HCEC 1CT (cell line): ENCODE results near the gene TPX2.
"Not testable (repeated sequence)": the region's sequence is repeated elsewhere in the genome, so short reads cannot be mapped to it uniquely, and the experiment has no call there.

ENCODE experiments used
- DNase-seq: peaks from one replicate; pipeline ENCODE4 v3.0.0-alpha.2; 2017

The TPX2 gene

DNA sequence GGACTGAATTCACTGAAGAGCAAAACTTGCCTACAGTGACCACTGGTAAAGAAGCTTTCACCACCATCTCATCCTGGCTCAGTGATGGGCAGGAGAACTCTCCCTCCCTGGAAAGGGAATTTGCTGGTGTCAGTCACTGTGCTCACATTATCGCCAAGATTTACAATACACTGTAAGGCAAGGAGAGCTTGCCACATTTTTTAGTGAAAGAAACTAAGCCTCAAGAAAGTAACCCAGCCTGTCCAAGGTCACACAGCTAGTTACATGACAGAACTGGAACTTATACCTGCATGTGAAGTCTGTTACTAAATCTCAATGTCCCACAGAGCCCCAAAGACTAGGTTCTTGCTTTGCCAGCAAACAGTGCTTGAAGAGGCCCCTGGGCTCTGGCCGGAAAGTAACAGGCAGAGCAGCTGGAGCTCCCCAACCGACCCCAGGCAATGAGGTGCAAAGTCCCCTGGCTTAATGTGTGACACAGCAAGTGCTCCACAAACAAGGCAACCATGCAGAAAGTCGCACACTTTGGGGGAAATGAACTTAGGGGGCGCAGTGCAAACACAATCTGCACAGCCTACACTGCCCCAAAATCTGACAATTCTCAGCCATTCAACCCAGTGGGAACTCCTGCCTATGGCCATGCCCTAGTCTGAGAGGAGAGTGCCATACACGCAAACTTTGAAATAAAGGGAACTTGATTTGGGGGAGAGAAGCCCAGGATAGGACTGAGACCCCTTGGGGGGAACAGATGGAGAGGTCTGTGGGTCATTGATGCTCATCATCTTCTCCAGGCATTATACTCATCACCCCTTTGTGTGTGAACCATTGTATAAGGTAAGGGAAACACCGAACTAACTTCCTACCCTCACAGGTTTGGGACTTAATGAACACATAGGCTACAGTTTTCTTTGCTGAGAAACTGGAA lies 18.3 kb upstream of the TPX2 start:
- DNase-seq, result no peak

DNA sequence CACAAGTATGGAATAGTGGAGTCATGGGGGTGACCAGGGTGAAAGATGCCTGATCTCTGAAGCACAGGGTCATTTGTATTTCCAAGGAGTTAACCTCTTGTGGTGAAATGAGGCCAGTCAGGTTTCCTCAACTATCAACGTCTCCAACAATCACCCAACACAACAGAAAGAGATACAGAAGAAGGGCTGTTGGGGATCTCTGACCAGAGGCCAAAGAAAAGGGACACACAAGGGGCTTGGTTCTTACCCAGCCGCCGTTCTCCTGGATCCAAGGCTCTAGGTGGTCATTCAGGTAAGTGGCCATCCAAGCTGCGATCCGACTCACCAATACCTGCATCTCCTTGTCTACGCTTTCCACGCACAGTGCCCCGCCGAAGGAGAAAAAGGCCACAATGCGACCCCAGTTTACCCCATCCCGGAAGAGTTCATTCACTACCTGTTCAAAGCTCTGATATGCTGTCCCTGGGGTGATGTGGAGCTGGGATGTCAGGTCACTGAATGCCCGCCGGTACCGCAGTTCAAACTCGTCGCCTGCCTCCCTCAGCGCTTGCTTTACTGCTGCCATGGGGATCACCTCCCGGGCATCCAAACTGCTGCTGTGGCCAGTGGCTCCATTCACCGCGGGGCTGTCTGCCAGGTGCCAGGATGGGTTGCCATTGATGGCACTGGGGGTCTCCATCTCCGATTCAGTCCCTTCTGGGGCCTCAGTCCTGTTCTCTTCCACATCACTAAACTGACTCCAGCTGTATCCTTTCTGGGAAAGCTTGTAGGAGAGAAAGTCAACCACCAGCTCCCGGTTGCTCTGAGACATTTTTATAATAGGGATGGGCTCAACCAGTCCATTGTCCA lies 17.5 kb upstream of the TPX2 start:
- no peak for DNase-seq

- DNase-seq, result peak; percentile 84
These were observed 16.6 kb upstream of the TPX2 start, which contains the start of gene BCL2L1 for GRCh38 chr20:31722257-31723068. Gene BCL2L1 (minus strand): TSS chr20:31722868. CDS start chr20:31722218, 650 bp downstream.

DNA sequence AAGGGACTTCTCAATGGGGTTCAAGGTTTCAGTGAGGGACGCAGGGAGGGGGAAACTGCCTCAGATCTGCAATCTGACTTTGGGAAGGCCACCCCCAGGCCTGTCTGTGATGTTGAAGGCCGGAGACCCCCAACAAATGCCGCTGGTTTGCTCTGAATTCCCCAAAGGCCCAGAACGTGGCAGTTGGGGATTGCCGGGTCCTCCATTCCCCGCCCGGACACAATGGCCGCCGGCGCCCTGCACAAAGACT lies 16.1 kb upstream of the TPX2 start:
- DNase-seq, result no peak

GRCh38 chr20:31723319-31724078 lies 15.6 kb upstream of the TPX2 start:
- peak; percentile 94 for DNase-seq

GRCh38 chr20:31731321-31731717 lies 7.8 kb upstream of the TPX2 start:
- no peak for DNase-seq

GRCh38 chr20:31739550-31739977 lies 474 bp downstream of the TPX2 start:
- DNase-seq, result no peak

GRCh38 chr20:31740208-31740607 lies 1.1 kb downstream of the TPX2 start:
- peak; percentile 74 for DNase-seq

- DNase-seq, result no peak
These were observed 1.7 kb downstream of the TPX2 start for GRCh38 chr20:31740656-31741323.

DNA sequence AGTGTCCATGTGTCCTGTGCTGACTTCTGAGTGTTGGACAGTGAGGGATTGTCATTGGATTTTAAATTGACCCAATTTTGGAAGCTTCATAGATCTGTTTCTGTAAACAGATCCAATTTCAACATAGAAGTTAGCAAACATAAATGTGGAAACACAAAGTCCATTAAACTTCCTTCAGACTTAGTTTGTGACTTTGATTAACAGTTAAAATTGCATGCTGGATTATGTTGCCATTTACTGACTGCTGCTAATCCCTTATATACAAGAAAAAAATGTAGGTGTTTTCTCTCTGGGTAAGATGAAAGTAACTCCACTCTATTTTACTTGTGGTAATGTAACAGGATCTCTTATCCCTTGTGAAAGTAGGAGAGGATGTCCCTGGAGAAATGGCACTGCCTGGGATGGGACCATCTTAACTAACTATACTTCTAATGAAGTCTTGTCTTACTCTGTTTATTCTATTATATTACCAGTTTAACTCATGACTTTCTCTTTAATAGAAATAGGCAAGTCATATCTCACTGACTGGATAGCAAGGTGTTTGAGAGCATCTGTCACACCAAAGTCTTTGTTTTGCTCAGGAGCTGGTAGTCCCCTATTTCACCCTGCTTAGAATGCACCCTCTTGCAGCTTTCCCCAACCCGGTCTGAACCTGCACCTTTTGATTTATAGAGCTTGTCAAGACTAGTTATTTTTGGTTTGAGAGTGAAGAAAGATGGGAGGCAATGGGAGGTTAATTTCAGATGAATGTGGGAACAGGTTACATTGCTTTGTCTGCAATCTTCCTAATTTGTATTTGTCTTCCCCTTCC lies 7.2 kb downstream of the TPX2 start:
- no peak for DNase-seq

GRCh38 chr20:31747028-31747427 lies 7.9 kb downstream of the TPX2 start:
- not testable (repeated sequence) for DNase-seq

- no peak for DNase-seq
These were observed 8.6 kb downstream of the TPX2 start for GRCh38 chr20:31747640-31748039.

- no peak for DNase-seq
These were observed 10.1 kb downstream of the TPX2 start for GRCh38 chr20:31749223-31749622.

DNA sequence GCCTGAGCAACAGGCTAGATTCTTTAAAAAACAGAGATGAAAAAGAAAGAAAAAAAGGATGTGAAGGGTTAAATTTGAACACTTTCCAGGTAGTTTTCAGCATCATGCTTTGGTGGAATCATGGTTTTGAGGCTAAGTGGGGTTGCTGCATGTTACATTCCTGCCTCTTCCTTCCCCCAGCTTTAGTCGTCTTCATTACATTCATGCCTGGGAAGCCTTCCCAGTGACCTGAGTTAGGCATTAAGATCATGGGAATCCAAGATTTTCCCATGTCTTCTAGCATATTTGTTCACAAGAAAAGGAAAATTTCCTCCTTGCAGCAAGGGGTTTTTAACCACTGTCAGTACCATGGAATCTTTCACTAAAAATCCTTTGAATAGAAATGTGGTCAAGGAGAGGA lies 12.0 kb downstream of the TPX2 start:
- peak; percentile 59 for DNase-seq

GRCh38 chr20:31757254-31757653 lies 18.2 kb downstream of the TPX2 start:
- DNase-seq, result no peak

DNA sequence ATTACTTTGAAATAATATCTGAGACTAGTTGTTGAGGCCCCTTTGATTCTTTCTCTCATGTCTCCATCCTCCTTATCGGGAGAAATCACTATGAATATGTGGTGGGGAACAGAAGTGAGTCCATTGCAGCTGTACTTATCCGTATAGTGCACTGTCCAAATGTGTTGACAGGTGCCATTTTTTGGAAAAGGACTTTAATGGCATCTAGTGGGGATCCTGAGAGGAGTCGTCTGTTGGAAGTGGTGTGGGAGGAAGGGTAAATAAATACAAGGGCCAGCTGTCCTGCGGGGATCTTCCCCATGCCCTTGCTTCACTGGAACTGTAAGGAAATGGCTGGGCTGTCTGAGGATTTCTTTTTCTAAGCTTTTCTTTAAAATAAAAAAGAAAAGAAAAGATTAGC lies 19.4 kb downstream of the TPX2 start:
- DNase-seq, result no peak

DNA sequence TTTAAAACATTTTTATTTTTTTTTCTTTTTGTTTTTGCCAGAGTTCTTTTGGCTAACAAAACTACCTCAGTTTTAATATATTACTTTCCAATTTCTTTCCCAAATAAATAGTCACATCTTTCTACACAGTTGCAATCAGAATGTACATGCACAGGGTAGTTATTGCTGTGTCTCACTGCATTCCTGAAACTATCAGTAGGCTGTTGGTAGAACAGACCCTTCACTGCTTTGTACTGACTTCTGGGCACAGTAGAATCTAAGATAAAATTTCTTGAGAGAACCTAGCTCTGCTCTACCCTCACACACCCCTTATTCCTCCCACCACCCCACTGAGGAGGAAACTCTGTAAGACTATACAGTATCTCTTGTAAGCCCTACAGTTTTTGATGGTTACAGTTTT lies 19.9 kb downstream of the TPX2 start:
- DNase-seq, result no peak

DNA sequence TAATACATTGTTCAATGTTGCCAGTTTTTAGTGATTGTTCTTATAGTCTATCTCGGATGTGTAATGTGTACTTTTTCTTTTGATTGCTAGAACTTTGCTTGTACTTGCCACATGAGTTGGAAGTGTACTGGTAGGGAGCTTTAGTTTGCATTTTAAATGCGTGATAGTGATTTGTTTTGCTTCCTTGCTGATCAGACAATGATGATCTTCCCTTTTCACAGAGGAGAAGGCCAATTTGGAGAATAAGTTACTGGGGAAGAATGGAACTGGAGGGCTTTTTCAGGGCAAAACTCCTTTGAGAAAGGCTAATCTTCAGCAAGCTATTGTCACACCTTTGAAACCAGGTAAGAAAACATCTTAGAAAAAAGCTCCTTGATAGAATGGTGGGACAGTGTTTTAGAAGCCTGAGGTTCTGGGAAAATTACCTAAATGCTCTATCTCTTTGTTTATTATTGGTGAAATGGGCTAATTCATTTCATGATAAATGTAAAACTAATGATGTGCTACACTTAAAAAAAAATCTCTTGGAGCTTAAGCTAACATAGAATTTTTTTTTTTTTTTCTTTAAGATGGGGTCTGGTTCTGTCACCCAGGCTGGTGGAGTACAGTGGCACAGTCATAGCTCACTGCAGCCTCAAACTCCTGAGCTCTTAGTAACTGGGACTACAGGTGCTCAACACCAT lies 20.9 kb downstream of the TPX2 start:
- no peak for DNase-seq

DNA sequence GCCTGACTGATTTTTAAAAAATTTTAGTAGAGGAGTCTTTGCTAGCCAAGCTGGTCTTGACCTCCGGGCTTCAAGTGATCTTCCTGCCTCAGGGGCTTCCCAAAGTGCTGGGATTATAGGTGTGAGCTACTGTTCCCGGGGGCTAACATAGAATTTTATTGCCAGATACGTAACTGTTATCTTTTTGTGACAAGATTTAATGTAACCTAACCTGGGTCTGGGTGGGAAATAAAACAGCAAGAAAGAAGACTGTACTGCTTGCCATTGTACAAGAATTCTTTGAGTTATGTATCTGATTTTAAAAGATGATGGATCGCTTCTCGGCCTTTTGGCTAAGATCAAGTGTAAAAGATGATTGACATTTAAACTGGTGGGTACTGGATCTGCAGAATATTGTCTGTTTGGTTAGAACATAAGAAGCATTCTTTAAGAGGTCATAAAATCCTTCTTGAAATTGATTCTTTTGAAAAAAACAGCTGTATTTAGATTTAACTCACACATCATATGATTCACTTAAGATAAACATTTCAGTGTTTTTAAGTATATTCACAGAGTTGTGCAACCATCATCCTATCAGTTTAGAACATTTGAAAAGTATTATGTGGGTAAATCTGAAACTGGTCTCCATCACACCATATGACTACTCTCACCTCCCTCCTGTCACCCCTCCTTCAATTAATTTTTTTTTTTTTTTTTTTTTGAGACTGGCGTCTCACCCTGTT lies 21.6 kb downstream of the TPX2 start:
- DNase-seq, result peak; percentile 94
